Fibroblast of mammary gland (primary cell): ENCODE results near the gene MGAT5.

Experiments
- DNase-seq: peaks from one replicate; pipeline ENCODE4 v3.0.0-alpha.2; 2010; ENCODE audit warnings: low read depth
- H3K4me3 ChIP-seq: 2 replicates; pipeline ENCODE4 v1.5.1; 2011; ENCODE audit warnings: low read depth, mild to moderate bottlenecking, low read length, moderate library complexity; ENCODE audit not compliant: control insufficient read depth
- TF ChIP-seq, protein P1 (sequence below): conservative IDR thresholded peaks from 2 replicates; pipeline ENCODE4 v1.5.1; 2011; ENCODE audit warnings: low read depth, low read length, inconsistent platforms; ENCODE audit not compliant: control insufficient read depth, insufficient read depth

MGAT5 gene

DNA sequence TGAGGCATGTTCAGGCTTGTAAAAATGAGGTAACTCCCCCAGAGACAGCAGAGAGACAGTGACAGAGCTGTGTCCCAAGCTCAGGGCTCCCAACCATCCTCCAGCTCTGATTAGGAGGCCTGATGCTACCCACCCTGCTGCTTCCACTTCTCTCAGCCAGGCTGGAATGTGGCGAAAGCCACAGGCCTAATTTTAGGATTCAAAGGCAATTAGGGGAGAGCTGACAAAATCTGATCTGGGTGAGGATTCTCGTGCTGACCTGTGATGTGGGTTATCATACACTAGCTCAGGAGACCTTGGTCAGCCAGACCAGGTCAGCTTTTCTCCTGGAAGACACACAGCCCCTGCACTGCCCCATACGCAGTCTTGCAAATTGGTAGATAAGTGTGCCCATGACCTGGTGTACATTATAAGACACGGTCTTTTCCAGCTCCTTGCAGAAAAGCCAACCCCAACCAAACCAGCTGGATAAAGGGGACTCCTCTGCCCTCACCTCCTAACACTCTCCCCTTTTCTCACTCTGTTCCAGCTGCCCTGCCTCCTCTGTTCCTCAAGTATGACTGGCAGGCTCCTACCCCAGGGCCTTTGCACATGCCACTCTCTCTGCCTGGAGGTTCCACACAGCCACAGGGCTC lies 225.9 kb downstream of the MGAT5 start:
- H3K4me3 ChIP-seq = no peak overlapping the region
- TF ChIP-seq, protein P1, sequence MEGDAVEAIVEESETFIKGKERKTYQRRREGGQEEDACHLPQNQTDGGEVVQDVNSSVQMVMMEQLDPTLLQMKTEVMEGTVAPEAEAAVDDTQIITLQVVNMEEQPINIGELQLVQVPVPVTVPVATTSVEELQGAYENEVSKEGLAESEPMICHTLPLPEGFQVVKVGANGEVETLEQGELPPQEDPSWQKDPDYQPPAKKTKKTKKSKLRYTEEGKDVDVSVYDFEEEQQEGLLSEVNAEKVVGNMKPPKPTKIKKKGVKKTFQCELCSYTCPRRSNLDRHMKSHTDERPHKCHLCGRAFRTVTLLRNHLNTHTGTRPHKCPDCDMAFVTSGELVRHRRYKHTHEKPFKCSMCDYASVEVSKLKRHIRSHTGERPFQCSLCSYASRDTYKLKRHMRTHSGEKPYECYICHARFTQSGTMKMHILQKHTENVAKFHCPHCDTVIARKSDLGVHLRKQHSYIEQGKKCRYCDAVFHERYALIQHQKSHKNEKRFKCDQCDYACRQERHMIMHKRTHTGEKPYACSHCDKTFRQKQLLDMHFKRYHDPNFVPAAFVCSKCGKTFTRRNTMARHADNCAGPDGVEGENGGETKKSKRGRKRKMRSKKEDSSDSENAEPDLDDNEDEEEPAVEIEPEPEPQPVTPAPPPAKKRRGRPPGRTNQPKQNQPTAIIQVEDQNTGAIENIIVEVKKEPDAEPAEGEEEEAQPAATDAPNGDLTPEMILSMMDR = no peak
- no peak for DNase-seq

DNA sequence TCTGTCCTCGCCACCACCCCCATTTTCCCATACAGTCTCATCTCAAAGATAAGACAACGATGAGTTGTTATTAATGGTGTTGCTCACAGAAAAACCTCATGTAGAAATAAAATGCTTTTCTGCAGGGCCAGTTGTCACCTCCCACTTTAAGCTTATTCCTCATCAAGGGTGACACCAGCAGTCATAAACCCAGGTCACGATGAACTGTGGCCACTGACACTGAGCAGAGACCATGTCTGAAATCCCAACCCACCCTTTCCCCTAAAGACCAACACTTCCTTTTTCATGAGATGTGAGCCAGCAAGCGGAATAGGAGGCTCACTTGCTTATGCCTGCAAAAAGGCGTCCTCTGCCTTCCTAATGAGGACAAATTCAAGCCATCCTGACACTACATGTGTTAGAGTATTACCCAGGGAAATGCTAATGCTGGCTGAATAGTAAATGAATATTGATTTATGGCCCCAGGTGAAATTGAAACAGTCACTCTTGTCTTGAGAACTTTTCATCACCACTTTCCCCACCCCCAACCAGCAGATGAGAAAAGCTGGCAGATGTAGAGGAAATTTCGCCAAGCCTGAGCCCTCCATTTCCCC lies 228.4 kb downstream of the MGAT5 start:
- no peak for DNase-seq
- H3K4me3 ChIP-seq = no peak overlapping the region
- TF ChIP-seq, protein P1 = no peak

DNA sequence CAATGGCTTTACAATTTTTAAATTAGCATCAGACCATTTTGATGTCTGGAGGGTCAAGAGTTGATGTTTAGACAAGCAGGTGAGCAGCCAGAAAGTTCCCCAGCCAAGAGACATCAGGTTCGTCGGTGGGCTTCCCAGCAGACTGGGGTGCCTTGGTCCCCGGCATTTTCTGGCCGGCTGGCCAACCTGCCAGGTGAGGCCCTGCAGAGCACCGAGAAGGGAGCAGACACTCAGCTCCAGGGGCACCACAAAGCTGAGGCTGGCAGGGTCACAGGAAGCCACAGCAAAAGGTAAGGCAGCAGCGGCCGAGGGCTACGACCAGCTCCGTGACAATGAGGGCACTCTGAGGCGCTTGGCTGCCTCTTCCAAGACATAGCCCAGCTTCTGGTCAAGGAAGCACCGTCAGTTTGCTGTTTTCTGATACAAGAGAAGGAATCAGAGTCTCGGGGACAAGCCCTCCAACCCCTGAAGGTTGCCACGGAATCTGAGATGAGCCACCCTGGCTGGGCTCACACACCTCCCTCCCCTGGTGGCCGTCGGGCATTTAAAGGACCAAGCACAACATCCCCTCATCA lies 229.0 kb downstream of the MGAT5 start:
- TF ChIP-seq, protein P1 = no peak
- DNase-seq = no peak
- H3K4me3 ChIP-seq = no peak overlapping the region

DNA sequence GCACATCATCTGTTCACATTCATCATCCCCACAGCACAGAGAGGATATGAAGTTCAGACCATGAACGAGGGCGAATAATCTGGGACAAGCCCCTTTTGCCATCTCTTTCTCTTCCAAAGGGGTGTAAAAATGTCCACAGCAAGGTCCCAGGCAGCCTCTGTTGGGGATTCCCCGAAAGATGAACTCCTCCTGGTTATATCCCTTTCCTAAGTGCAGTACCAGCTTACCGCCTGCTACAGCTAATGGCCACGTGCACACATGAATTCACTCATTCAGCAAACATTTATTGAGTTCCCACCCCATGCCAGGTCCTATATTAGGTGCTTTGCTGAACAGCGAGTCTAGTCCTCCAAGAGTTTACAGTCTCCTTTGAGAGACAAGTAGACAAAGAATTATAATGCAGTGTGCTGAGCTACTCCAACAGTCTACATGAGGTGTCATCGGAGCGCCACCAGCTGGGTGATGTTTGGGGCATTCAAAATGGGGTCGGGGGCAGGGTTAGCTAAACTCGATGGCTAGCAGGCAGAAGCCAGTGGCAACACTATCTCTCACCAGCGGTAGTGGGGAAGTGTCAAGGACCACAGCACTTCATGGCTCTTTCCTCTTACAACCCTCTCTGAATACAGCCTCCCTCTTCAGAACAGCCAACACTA lies 236.0 kb downstream of the MGAT5 start:
- TF ChIP-seq, protein P1 = no peak
- no peak overlapping the region for H3K4me3 ChIP-seq
- no peak for DNase-seq

DNA sequence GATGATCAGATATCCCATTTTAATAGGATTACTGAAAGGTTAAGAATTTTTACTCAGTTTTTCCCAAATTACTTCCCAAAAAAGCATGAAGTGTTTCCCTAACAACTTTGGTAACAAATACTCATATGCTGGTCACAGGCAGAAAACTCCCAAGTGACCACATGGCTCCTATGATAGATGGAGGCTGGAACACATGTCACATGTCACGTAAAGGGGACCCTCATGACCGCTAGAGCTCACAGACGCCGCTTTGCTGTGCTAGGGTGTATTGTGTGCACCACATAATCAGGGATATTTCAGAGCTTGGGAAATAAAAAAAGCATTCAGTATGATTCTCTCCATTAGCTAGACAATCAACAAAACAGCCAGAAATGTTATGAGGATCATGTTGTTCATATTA lies 236.7 kb downstream of the MGAT5 start:
- no peak for DNase-seq
- TF ChIP-seq, protein P1 = no peak
- no peak overlapping the region for H3K4me3 ChIP-seq

DNA sequence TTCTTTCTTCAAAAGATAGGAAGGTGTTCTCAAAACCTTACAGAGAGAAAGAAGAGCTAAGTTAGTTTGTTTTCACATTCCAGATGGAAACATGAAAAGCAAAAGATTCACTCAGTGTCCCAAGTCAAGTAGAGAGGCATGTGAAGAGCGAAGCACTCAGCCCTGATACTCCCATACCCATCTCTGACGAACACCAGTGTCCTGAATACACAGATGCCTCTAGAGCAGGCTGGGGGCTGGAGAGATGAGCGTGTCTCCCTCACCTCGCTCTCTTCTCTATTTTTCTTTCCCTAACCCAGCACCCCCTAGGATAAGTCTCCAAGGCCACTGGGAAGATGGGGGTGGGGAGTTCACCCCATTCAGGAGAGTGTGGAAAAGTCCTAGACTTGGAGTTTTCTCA lies 237.2 kb downstream of the MGAT5 start:
- DNase-seq = no peak
- H3K4me3 ChIP-seq = no peak overlapping the region
- TF ChIP-seq, protein P1 = no peak
